GM21737 (cell line): ENCODE results near the gene SMAD6.
"Not testable (repeated sequence)": the region's sequence is repeated elsewhere in the genome, so short reads cannot be mapped to it uniquely, and the experiment has no call there.

Experiments
- ATAC-seq: cut with Tn5 transposase; IDR thresholded peaks from one replicate; pipeline ENCODE4 v1.9.1; 2021; ENCODE audit warnings: mild to moderate bottlenecking, moderate library complexity; ENCODE audit not compliant: unreplicated experiment

Gene SMAD6

GRCh38 chr15:66756295-66756694 lies 54.3 kb downstream of the SMAD6 start:
- no peak for ATAC-seq

GRCh38 chr15:66757030-66757429 lies 55.0 kb downstream of the SMAD6 start:
- ATAC-seq, result no peak

DNA sequence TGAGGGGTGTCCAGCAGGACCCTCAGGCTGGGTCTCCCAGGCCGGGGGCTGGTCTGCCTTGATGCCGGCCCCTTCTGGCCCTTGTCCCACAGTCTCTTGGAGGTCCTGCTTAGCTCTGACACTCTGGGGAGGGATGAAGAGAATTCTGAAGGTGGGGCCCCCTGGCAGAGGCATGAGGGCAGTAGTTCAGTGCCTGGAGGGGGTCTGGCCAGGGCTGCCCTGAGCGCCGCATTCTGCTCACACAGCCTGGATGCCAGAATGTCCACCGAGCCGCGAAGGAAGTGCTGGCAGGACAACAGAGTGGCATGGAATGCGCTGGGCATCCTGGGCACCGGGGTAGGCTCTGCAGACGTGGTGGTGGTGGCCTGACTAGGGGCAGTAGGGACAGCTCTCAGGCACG lies 55.5 kb downstream of the SMAD6 start:
- no peak for ATAC-seq

- not testable (repeated sequence) for ATAC-seq
Observed at GRCh38 chr15:66758217-66758616, 56.2 kb downstream of the SMAD6 start.

- no peak for ATAC-seq
Observed at GRCh38 chr15:66758844-66759243, 56.8 kb downstream of the SMAD6 start.

GRCh38 chr15:66760097-66760967 lies 58.3 kb downstream of the SMAD6 start:
- no peak for ATAC-seq

GRCh38 chr15:66760968-66761725 lies 59.1 kb downstream of the SMAD6 start:
- no peak for ATAC-seq

GRCh38 chr15:66761726-66762595 lies 59.9 kb downstream of the SMAD6 start:
- no peak for ATAC-seq

GRCh38 chr15:66763186-66764071 lies 61.4 kb downstream of the SMAD6 start:
- ATAC-seq, result no peak

GRCh38 chr15:66764072-66764786 lies 62.2 kb downstream of the SMAD6 start:
- ATAC-seq, result no peak

- ATAC-seq, result peak; percentile 57
Observed at GRCh38 chr15:66765478-66766281, 63.6 kb downstream of the SMAD6 start.

GRCh38 chr15:66766282-66767230 lies 64.5 kb downstream of the SMAD6 start:
- no peak for ATAC-seq

- no peak for ATAC-seq
Observed at GRCh38 chr15:66767240-66767659, 65.2 kb downstream of the SMAD6 start.

- ATAC-seq, result no peak
Observed at GRCh38 chr15:66768987-66769386, 67.0 kb downstream of the SMAD6 start.

GRCh38 chr15:66770518-66771350 lies 68.7 kb downstream of the SMAD6 start:
- no peak for ATAC-seq

GRCh38 chr15:66771351-66771650 lies 69.3 kb downstream of the SMAD6 start:
- ATAC-seq, result no peak

DNA sequence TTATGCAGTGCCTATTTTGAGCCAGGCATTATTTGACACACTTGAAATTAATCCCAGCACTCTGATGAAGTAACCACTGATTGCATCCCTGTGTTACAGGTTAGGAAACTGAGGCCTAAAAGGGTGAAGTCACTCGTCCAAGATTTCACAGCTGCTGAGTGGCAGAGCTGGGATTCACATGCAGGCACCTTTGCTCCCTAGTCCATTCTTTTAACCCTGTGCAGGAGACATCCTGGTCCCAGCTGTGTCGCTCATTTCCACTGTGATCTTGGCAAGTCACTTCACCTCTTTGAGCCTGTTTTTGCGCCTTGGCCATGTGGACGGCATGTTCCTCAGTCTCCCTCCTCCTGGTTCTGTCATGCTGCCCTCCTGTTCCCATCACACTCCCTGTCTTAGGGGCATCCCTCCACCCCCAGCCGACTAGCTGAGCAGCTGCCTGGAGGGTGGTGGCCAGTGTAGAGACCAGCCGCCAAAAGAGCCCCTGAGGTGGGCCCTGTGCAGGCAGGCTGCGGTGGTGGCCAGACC lies 70.6 kb downstream of the SMAD6 start:
- no peak for ATAC-seq
